ENCODE data around the gene LRRC75A.

GRCh38 chr17:16453493-16453851, 38.5 kb downstream of the LRRC75A start:
- TF ChIP-seq CTCF (IDR thresholded peaks at IDR 0.05) (no peak), POLR2AphosphoS5 (IDR thresholded peaks at IDR 0.05) (no peak), POLR2A (IDR thresholded peaks at IDR 0.05) (no peak), EP300 (IDR thresholded peaks at IDR 0.05) (no peak)

Data from stomach (tissue), 4 donors.